ENCODE measurements around the gene FGR.
"Not testable (repeated sequence)": the region's sequence is repeated elsewhere in the genome, so short reads cannot be mapped to it uniquely, and the experiment has no call there.

Gene FGR

GRCh38 chr1:27634985-27635367 is at the start of gene FGR:
FGR (minus strand) TSS chr1:27635185; CDS start chr1:27623916, 11,269 bp downstream.
- no peak for DNase-seq (ENCODE audit: low spot score)
- no peak for TF ChIP-seq CTCF (IDR thresholded peaks at IDR 0.05; ENCODE audit: borderline replicate concordance, control extremely low read depth, extremely low read depth, insufficient read depth, missing control alignments)
- in situ Hi-C loops (cut with MboI; ENCODE audit: low sequenced_read_pairs, unreplicated experiment), result no loop called here

GRCh38 chr1:27684176-27684575 is 49.2 kb upstream of the FGR start:
- in situ Hi-C loops (cut with MboI; ENCODE audit: low sequenced_read_pairs, unreplicated experiment), result no loop called here
- TF ChIP-seq CTCF (IDR thresholded peaks at IDR 0.05; ENCODE audit: borderline replicate concordance, control extremely low read depth, extremely low read depth, insufficient read depth, missing control alignments), result no peak
- DNase-seq (ENCODE audit: low spot score), result no peak

GRCh38 chr1:27682351-27682944 is 47.5 kb upstream of the FGR start:
- TF ChIP-seq CTCF (IDR thresholded peaks at IDR 0.05; ENCODE audit: borderline replicate concordance, control extremely low read depth, extremely low read depth, insufficient read depth, missing control alignments), result no peak
- in situ Hi-C loops (cut with MboI; ENCODE audit: low sequenced_read_pairs, unreplicated experiment), result no loop called here
- no peak for DNase-seq (ENCODE audit: low spot score)

DNA sequence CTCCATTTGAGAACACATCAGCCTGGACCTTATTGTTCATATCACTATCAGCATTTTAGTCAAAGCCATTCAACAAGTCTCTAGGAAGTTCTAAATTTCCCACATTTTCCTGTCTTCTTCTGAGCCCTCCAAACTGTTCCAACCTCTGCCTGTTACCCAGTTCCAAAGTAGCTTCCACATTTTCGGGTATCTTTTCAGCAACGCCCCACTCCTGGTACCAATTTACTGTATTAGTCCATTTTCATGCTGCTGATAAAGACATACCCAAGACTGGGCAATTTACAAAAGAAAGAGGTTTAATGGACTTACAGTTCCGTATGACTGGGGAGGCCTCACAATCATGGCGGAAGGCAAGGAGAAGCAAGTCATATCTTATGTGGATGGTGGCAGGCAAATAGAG is 46.6 kb upstream of the FGR start:
- in situ Hi-C loops (cut with MboI; ENCODE audit: low sequenced_read_pairs, unreplicated experiment); DNase-seq (ENCODE audit: low spot score): not testable (repeated sequence)

DNA sequence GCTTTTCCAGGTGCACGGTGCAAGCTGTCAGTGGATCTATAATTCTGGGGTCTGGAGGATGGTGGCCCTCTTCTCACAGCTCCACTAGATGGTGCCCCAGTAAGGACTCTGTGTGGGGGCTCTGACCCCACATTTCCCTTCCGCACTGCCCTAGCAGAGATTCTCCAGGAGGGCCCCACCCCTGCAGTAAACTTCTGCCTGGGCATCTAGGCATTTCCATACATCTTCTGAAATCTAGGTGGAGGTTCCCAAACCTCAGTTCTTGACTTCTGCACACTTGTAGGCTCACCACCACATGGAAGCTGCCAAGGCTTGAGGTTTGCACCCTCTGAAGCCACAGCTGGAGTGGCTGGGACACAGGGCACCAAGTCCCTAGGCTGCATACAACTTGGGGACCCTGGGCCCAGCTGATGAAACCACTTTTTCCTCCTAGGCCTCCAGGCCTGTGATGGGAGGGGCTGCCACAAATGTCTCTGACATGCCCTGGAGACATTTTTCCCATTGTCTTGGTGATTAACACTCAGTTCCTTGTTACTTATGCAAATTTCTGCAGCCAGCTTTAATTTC is 45.3 kb upstream of the FGR start:
- DNase-seq (ENCODE audit: low spot score); in situ Hi-C loops (cut with MboI; ENCODE audit: low sequenced_read_pairs, unreplicated experiment): not testable (repeated sequence)

DNA sequence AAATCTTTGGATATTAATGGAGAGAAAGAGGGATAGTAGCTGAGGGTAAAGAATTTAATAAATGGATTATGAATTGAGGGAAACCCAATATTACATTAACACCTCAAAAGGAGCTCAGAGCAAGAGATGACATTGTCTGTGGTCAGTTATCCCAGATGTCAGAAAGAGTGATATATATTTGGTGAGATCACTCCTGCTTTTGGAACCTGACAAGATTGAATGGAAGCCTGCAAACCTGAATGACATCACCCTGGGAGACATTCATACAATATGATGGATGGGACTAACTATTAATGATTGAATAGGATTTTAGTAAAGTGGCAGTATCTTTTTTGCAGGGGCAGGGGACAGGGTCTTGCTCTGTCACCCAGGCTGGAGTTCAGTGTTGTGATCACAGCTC is 43.8 kb upstream of the FGR start:
- DNase-seq (ENCODE audit: low spot score), result no peak
- in situ Hi-C loops (cut with MboI; ENCODE audit: low sequenced_read_pairs, unreplicated experiment), result no loop called here
- TF ChIP-seq CTCF (IDR thresholded peaks at IDR 0.05; ENCODE audit: borderline replicate concordance, control extremely low read depth, extremely low read depth, insufficient read depth, missing control alignments), result no peak

DNA sequence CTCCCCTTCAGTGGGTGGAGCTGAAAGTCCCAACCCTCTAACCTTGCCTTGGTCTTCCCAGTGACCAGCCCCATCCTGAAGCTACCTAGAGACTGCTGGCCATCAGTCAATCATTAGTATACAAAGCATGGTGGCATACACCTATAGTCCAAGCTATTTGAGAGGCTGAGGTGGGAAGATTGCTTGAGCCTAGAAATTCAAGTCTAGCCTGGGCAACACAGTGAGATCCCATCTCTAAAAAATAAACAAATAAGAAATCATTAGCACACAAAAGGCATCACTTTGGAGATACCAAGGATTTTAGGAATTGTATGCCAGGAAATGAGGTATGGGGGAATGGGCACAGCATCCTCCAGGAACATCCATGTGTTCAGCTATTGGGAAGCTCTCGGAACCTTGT is 41.4 kb upstream of the FGR start:
- in situ Hi-C loops (cut with MboI; ENCODE audit: low sequenced_read_pairs, unreplicated experiment), result no loop called here

More for the DNA sequence above, 41.4 kb upstream of the FGR start:
- no peak for DNase-seq (ENCODE audit: low spot score)
- TF ChIP-seq CTCF (IDR thresholded peaks at IDR 0.05; ENCODE audit: borderline replicate concordance, control extremely low read depth, extremely low read depth, insufficient read depth, missing control alignments), result no peak

Measured in GM13976 (cell line).